ENCODE measurements around the gene MUC13. TPM values are rescaled to one million over a fixed set of nuclear protein-coding genes. Genes with fewer than 3 reads are reported as not detected.

MUC13 gene
- total and polyA plus RNA-seq, 3 experiments from 2014 or later: not detected

- H3K36me3 Mint-ChIP-seq: no peaks in the 10 kb centered on the region
- no peaks in the 10 kb centered on the region for H3K9me3 ChIP-seq (ENCODE audit: low read length)
- H3K27ac Mint-ChIP-seq: peak overlapping the region in 1 of 8 donors; percentile 71
- H3K27me3 ChIP-seq (ENCODE audit: insufficient read depth, low read length, poor library complexity, severe bottlenecking): no peaks in the 10 kb centered on the region
- POLR2A ChIA-PET: no interaction called here
- no peaks in the 10 kb centered on the region for H3K9me3 Mint-ChIP-seq
- H3K36me3 ChIP-seq (ENCODE audit: insufficient read depth, low read length): no peaks in the 10 kb centered on the region
- no peak overlapping the region for H3K4me3 Mint-ChIP-seq
- no peaks in the 10 kb centered on the region for H3K4me1 ChIP-seq (ENCODE audit: insufficient read depth, low read length)
- no peak overlapping the region for H3K27ac ChIP-seq (ENCODE audit: low read depth, low read length)
- peaks cover 24 to 27% of the 10 kb centered on the region in 2 donors for H3K27me3 Mint-ChIP-seq
- CTCF ChIA-PET: no interaction called here
- H3K4me1 Mint-ChIP-seq: no peaks in the 10 kb centered on the region
- no peak overlapping the region for H3K4me3 ChIP-seq (ENCODE audit: low read length)
- DNase-seq: no peak
Observed at GRCh38 chr3:124873226-124873625, 61.3 kb downstream of the MUC13 start.

- no peak overlapping the region for H3K27ac Mint-ChIP-seq
Observed at GRCh38 chr3:124867511-124867910, 67.0 kb downstream of the MUC13 start.

GRCh38 chr3:124862006-124862405, 72.5 kb downstream of the MUC13 start:
- CTCF ChIA-PET: interaction anchor here (0.7 kb wide), 1 partner anchor 39 kb away, joined by 3 read pairs; no protein-coding TSS in a partner anchor
- H3K4me3 ChIP-seq (ENCODE audit: low read length): no peak overlapping the region
- POLR2A ChIA-PET: no interaction called here

More at GRCh38 chr3:124867511-124867910, 67.0 kb downstream of the MUC13 start:
- Histone ChIP-seq H3K36me3 (ENCODE audit: insufficient read depth, low read length) (no peaks in the 10 kb centered on the region), H3K4me1 (ENCODE audit: insufficient read depth, low read length) (no peaks in the 10 kb centered on the region), H3K27me3 (ENCODE audit: insufficient read depth, low read length, poor library complexity, severe bottlenecking) (no peaks in the 10 kb centered on the region), H3K27ac (ENCODE audit: low read depth, low read length) (no peak overlapping the region), H3K9me3 (ENCODE audit: low read length) (no peaks in the 10 kb centered on the region), H3K4me3 (ENCODE audit: low read length) (no peak overlapping the region)
- Mint-ChIP-seq H3K36me3 (no peaks in the 10 kb centered on the region), H3K9me3 (no peaks in the 10 kb centered on the region), H3K4me3 (no peak overlapping the region), H3K4me1 (no peaks in the 10 kb centered on the region), H3K27me3 (peaks cover 27 to 33% of the 10 kb centered on the region in 2 donors)
- CTCF ChIA-PET: no interaction called here
- no peak for DNase-seq
- POLR2A ChIA-PET: no interaction called here

GRCh38 chr3:124861041-124861440, 73.5 kb downstream of the MUC13 start:
- no peaks in the 10 kb centered on the region for H3K9me3 Mint-ChIP-seq
- Histone ChIP-seq H3K4me3 (ENCODE audit: low read length) (no peak overlapping the region), H3K27me3 (ENCODE audit: insufficient read depth, low read length, poor library complexity, severe bottlenecking) (no peaks in the 10 kb centered on the region), H3K9me3 (ENCODE audit: low read length) (no peaks in the 10 kb centered on the region), H3K36me3 (ENCODE audit: insufficient read depth, low read length) (no peaks in the 10 kb centered on the region), H3K27ac (ENCODE audit: low read depth, low read length) (no peak overlapping the region), H3K4me1 (ENCODE audit: insufficient read depth, low read length) (no peaks in the 10 kb centered on the region)
- peaks cover 1 to 18% of the 10 kb centered on the region in 2 donors for H3K27me3 Mint-ChIP-seq
- CTCF ChIA-PET: interaction anchor here (0.7 kb wide), 1 partner anchor 40 kb away, joined by 3 read pairs; no protein-coding TSS in a partner anchor
- H3K36me3 Mint-ChIP-seq: no peaks in the 10 kb centered on the region
- H3K27ac Mint-ChIP-seq: no peak overlapping the region
- no peak overlapping the region for H3K4me3 Mint-ChIP-seq
- H3K4me1 Mint-ChIP-seq: no peaks in the 10 kb centered on the region
- POLR2A ChIA-PET: no interaction called here
- no peak for DNase-seq

More at GRCh38 chr3:124862006-124862405, 72.5 kb downstream of the MUC13 start:
- Mint-ChIP-seq H3K9me3 (no peaks in the 10 kb centered on the region), H3K4me3 (no peak overlapping the region), H3K27me3 (peaks cover 1 to 21% of the 10 kb centered on the region in 2 donors), H3K36me3 (no peaks in the 10 kb centered on the region), H3K4me1 (no peaks in the 10 kb centered on the region), H3K27ac (no peak overlapping the region)
- H3K9me3 ChIP-seq (ENCODE audit: low read length): no peaks in the 10 kb centered on the region
- no peaks in the 10 kb centered on the region for H3K4me1 ChIP-seq (ENCODE audit: insufficient read depth, low read length)
- H3K27me3 ChIP-seq (ENCODE audit: insufficient read depth, low read length, poor library complexity, severe bottlenecking): no peaks in the 10 kb centered on the region
- H3K36me3 ChIP-seq (ENCODE audit: insufficient read depth, low read length): no peaks in the 10 kb centered on the region
- H3K27ac ChIP-seq (ENCODE audit: low read depth, low read length): no peak overlapping the region
- no peak for DNase-seq

DNA sequence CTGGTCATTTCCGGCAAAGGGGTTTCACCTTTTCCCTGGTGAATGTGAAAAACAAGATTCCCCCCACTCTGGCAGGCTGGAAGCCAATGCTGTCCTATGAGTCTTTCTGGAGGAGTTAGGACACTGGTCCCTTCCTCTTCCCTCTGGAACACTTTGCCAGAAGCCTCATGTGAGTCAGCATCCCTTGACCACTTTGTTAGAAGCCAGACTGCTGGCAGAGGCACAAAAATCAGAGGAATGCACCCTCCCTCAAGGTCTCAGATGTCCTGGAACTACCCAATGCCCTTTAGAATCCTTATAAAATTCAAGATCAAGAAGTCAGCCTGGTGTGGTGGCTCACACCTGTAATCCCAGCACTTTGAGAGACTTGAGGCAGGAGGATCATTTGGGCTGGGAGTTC, 74.0 kb downstream of the MUC13 start:
- H3K4me3 Mint-ChIP-seq: no peak overlapping the region
- no peaks in the 10 kb centered on the region for H3K27me3 ChIP-seq (ENCODE audit: insufficient read depth, low read length, poor library complexity, severe bottlenecking)
- H3K36me3 ChIP-seq (ENCODE audit: insufficient read depth, low read length): no peaks in the 10 kb centered on the region
- H3K27ac ChIP-seq (ENCODE audit: low read depth, low read length): no peak overlapping the region
- H3K9me3 ChIP-seq (ENCODE audit: low read length): no peaks in the 10 kb centered on the region
- no peak overlapping the region for H3K27ac Mint-ChIP-seq
- CTCF ChIA-PET: no interaction called here
- no peaks in the 10 kb centered on the region for H3K4me1 Mint-ChIP-seq
- no peak overlapping the region for H3K4me3 ChIP-seq (ENCODE audit: low read length)
- no peaks in the 10 kb centered on the region for H3K9me3 Mint-ChIP-seq
- peaks cover 4 to 23% of the 10 kb centered on the region in 2 donors for H3K27me3 Mint-ChIP-seq
- H3K36me3 Mint-ChIP-seq: no peaks in the 10 kb centered on the region
- DNase-seq: no peak
- POLR2A ChIA-PET: no interaction called here
- no peaks in the 10 kb centered on the region for H3K4me1 ChIP-seq (ENCODE audit: insufficient read depth, low read length)

- no peaks in the 10 kb centered on the region for H3K9me3 ChIP-seq (ENCODE audit: low read length)
- no peaks in the 10 kb centered on the region for H3K27me3 ChIP-seq (ENCODE audit: insufficient read depth, low read length, poor library complexity, severe bottlenecking)
- no peak overlapping the region for H3K27ac Mint-ChIP-seq
- POLR2A ChIA-PET: no interaction called here
- peaks cover 4 to 30% of the 10 kb centered on the region in 2 donors for H3K27me3 Mint-ChIP-seq
- H3K9me3 Mint-ChIP-seq: no peaks in the 10 kb centered on the region
- DNase-seq: no peak
- H3K4me3 ChIP-seq (ENCODE audit: low read length): no peak overlapping the region
- H3K4me1 ChIP-seq (ENCODE audit: insufficient read depth, low read length): no peaks in the 10 kb centered on the region
- no peaks in the 10 kb centered on the region for H3K36me3 Mint-ChIP-seq
- H3K27ac ChIP-seq (ENCODE audit: low read depth, low read length): no peak overlapping the region
- CTCF ChIA-PET: no interaction called here
- H3K4me1 Mint-ChIP-seq: no peaks in the 10 kb centered on the region
- H3K4me3 Mint-ChIP-seq: no peak overlapping the region
- H3K36me3 ChIP-seq (ENCODE audit: insufficient read depth, low read length): no peaks in the 10 kb centered on the region
Observed at GRCh38 chr3:124859025-124859424, 75.5 kb downstream of the MUC13 start.

DNA sequence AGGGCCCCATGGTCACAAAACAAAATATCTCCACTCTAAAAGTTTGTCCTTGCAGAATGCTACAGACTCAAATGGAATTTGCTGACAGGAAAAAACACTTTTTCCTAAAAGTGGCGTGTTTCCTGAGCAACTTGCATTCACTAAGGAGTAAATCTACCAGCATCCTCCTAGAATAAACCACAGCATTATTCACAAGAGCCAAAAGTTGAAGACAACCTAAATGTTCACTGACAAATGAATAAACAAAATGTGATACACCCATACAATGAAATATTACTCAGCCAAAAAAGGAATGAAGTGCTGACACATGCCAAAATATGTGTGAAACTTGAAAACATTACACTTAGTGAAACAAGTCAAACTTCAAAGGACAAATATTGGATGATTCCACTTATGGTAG, 76.3 kb downstream of the MUC13 start:
- ChIA-PET POLR2A (interaction anchor here (0.7 kb wide), 1 partner anchor 120 kb away, joined by 3 read pairs; no protein-coding TSS in a partner anchor), CTCF (no interaction called here)
- H3K27ac Mint-ChIP-seq: no peak overlapping the region
- no peak for DNase-seq
- peaks cover 6 to 32% of the 10 kb centered on the region in 2 donors for H3K27me3 Mint-ChIP-seq
- no peaks in the 10 kb centered on the region for H3K4me1 ChIP-seq (ENCODE audit: insufficient read depth, low read length)
- no peaks in the 10 kb centered on the region for H3K36me3 ChIP-seq (ENCODE audit: insufficient read depth, low read length)
- H3K36me3 Mint-ChIP-seq: no peaks in the 10 kb centered on the region
- no peak overlapping the region for H3K4me3 Mint-ChIP-seq
- H3K4me1 Mint-ChIP-seq: no peaks in the 10 kb centered on the region
- no peaks in the 10 kb centered on the region for H3K9me3 Mint-ChIP-seq
- H3K4me3 ChIP-seq (ENCODE audit: low read length): no peak overlapping the region
- no peaks in the 10 kb centered on the region for H3K9me3 ChIP-seq (ENCODE audit: low read length)
- no peak overlapping the region for H3K27ac ChIP-seq (ENCODE audit: low read depth, low read length)
- H3K27me3 ChIP-seq (ENCODE audit: insufficient read depth, low read length, poor library complexity, severe bottlenecking): no peaks in the 10 kb centered on the region

GRCh38 chr3:124856677-124857076, 77.9 kb downstream of the MUC13 start:
- peaks cover 6 to 40% of the 10 kb centered on the region in 2 donors for H3K27me3 Mint-ChIP-seq
- no peaks in the 10 kb centered on the region for H3K4me1 ChIP-seq (ENCODE audit: insufficient read depth, low read length)
- no peaks in the 10 kb centered on the region for H3K9me3 ChIP-seq (ENCODE audit: low read length)
- H3K4me3 ChIP-seq (ENCODE audit: low read length): no peak overlapping the region
- no peak overlapping the region for H3K27ac Mint-ChIP-seq
- no peak overlapping the region for H3K27ac ChIP-seq (ENCODE audit: low read depth, low read length)
- CTCF ChIA-PET: interaction anchor here (1.7 kb wide), 1 partner anchor 45 kb away, joined by 5 read pairs; no protein-coding TSS in a partner anchor
- no peaks in the 10 kb centered on the region for H3K9me3 Mint-ChIP-seq
- POLR2A ChIA-PET: no interaction called here
- H3K36me3 ChIP-seq (ENCODE audit: insufficient read depth, low read length): no peaks in the 10 kb centered on the region
- no peak for DNase-seq
- no peak overlapping the region for H3K4me3 Mint-ChIP-seq
- H3K4me1 Mint-ChIP-seq: no peaks in the 10 kb centered on the region
- no peaks in the 10 kb centered on the region for H3K27me3 ChIP-seq (ENCODE audit: insufficient read depth, low read length, poor library complexity, severe bottlenecking)
- H3K36me3 Mint-ChIP-seq: no peaks in the 10 kb centered on the region

Measured in CD8-positive, alpha-beta memory T cell (primary cell).